Astrocyte (in vitro differentiated cells and primary cell): Measurements from ENCODE around the gene PRKAR2B. TPM values are rescaled to one million over a fixed set of nuclear protein-coding genes. Genes with fewer than 3 reads are reported as not detected.

ENCODE experiments used
- DNase-seq: peaks from one replicate; pipeline ENCODE4 v3.0.0-alpha.2; 2010; ENCODE audit warnings: low read depth
- FAIRE-seq: peaks from 2 replicates; lab custom pipeline; 2011; peaks lifted over from hg19 to GRCh38; lab: Jason Lieb, UNC
- H2AFZ ChIP-seq: 2 replicates; pipeline ENCODE4 v1.6.0; 2012; ENCODE audit warnings: low read depth, low read length, inconsistent platforms
- H3K27ac ChIP-seq: 2 replicates; pipeline ENCODE4 v1.5.1; 2011; ENCODE audit warnings: low read depth, low read length, inconsistent platforms
- H3K27me3 ChIP-seq: 2 replicates; pipeline ENCODE4 v1.6.0; 2011; ENCODE audit warnings: low read length, inconsistent platforms; ENCODE audit not compliant: insufficient read depth
- H3K36me3 ChIP-seq: 2 replicates; pipeline ENCODE4 v1.5.1; 2011; ENCODE audit warnings: low read length, inconsistent platforms; ENCODE audit not compliant: insufficient read depth
- H3K4me1 ChIP-seq: 2 replicates; pipeline ENCODE4 v1.5.1; 2011; ENCODE audit warnings: low read length, inconsistent platforms; ENCODE audit not compliant: insufficient read depth
- H3K4me2 ChIP-seq: 2 replicates; pipeline ENCODE4 v1.6.0; 2012; ENCODE audit warnings: low read length, inconsistent platforms
- H3K4me3 ChIP-seq: 2 replicates; pipeline ENCODE4 v1.5.1; 2011; ENCODE audit warnings: low read depth, mild to moderate bottlenecking, low read length, inconsistent platforms; ENCODE audit not compliant: insufficient read depth
- H3K79me2 ChIP-seq: 2 replicates; pipeline ENCODE4 v1.6.0; 2012; ENCODE audit warnings: mild to moderate bottlenecking, low read length, inconsistent platforms; ENCODE audit not compliant: insufficient read depth
- H3K9ac ChIP-seq: 2 replicates; pipeline ENCODE4 v1.6.0; 2012; ENCODE audit warnings: mild to moderate bottlenecking, low read length, inconsistent platforms
- H3K9me3 ChIP-seq: 2 replicates; pipeline ENCODE4 v1.5.1; 2012; ENCODE audit warnings: low read depth, mild to moderate bottlenecking, low read length, inconsistent platforms; ENCODE audit not compliant: insufficient read depth
- H4K20me1 ChIP-seq: 2 replicates; pipeline ENCODE4 v1.6.0; 2012; ENCODE audit warnings: low read length, inconsistent platforms; ENCODE audit not compliant: insufficient read depth
- H3K27ac Mint-ChIP-seq: one replicate; pipeline ENCODE4 v1.8.0; 2021; ENCODE audit warnings: mild to moderate bottlenecking, mixed read lengths; ENCODE audit not compliant: unreplicated experiment
- H3K27me3 Mint-ChIP-seq: one replicate; pipeline ENCODE4 v1.8.0; 2021; ENCODE audit warnings: low read depth, mixed read lengths; ENCODE audit not compliant: unreplicated experiment
- H3K36me3 Mint-ChIP-seq: one replicate; pipeline ENCODE4 v1.8.0; 2021; ENCODE audit warnings: low read depth, mixed read lengths; ENCODE audit not compliant: unreplicated experiment
- H3K4me1 Mint-ChIP-seq: one replicate; pipeline ENCODE4 v1.8.0; 2021; ENCODE audit warnings: low read depth, mixed read lengths; ENCODE audit not compliant: unreplicated experiment
- H3K4me3 Mint-ChIP-seq: one replicate; pipeline ENCODE4 v1.8.0; 2021; ENCODE audit warnings: mild to moderate bottlenecking, moderate library complexity, mixed read lengths; ENCODE audit not compliant: unreplicated experiment
- H3K9me3 Mint-ChIP-seq: one replicate; pipeline ENCODE4 v1.8.0; 2021; ENCODE audit warnings: mild to moderate bottlenecking, mixed read lengths; ENCODE audit not compliant: unreplicated experiment
- CTCF ChIP-seq: IDR thresholded peaks from 2 replicates; pipeline ENCODE4 v1.5.1; 2011; ENCODE audit warnings: low read depth, mild to moderate bottlenecking, inconsistent platforms, low read length, moderate library complexity; ENCODE audit not compliant: insufficient read depth
- EZH2 ChIP-seq: IDR thresholded peaks from 2 replicates; pipeline ENCODE4 v1.6.1; 2012; ENCODE audit warnings: mild to moderate bottlenecking, low read length, inconsistent platforms; ENCODE audit not compliant: insufficient read depth
- total RNA-seq: library from RNA; stranded (reverse); gene quantifications from 2 replicates; pipeline ENCODE4 v1.2.1, GENCODE V29; 2021

The PRKAR2B gene
- total RNA-seq, 1 donor from 2014 or later, result 7.6 TPM

- Histone ChIP-seq H3K4me3 (no peak overlapping the region), H3K4me1 (no peaks in the 10 kb centered on the region), H3K9ac (no peak overlapping the region), H3K4me2 (no peak overlapping the region), H3K27ac (no peak overlapping the region), H3K27me3 (no peaks in the 10 kb centered on the region), H3K36me3 (no peaks in the 10 kb centered on the region), H3K79me2 (no peaks in the 10 kb centered on the region), H3K9me3 (peaks cover 4% of the 10 kb centered on the region), H2AFZ (no peak overlapping the region), H4K20me1 (no peaks in the 10 kb centered on the region)
- Mint-ChIP-seq H3K27ac (no peak overlapping the region), H3K27me3 (no peaks in the 10 kb centered on the region), H3K9me3 (peaks cover 4% of the 10 kb centered on the region), H3K36me3 (no peaks in the 10 kb centered on the region), H3K4me3 (no peak overlapping the region), H3K4me1 (peaks cover 2% of the 10 kb centered on the region)
- DNase-seq (no peak), FAIRE-seq (no peak)
- TF ChIP-seq CTCF (no peak), EZH2 (no peak)
These were observed 17.3 kb upstream of the PRKAR2B start for GRCh38 chr7:107027208-107027607.

- H3K9me3 ChIP-seq, result no peaks in the 10 kb centered on the region
- H3K27ac ChIP-seq, result no peak overlapping the region
- no peak overlapping the region for H3K4me2 ChIP-seq
- H4K20me1 ChIP-seq, result no peaks in the 10 kb centered on the region
- no peaks in the 10 kb centered on the region for H3K27me3 Mint-ChIP-seq
- H3K4me1 ChIP-seq, result no peaks in the 10 kb centered on the region
- no peak overlapping the region for H3K27ac Mint-ChIP-seq
- no peaks in the 10 kb centered on the region for H3K36me3 ChIP-seq
- H3K27me3 ChIP-seq, result no peaks in the 10 kb centered on the region
- H3K36me3 Mint-ChIP-seq, result no peaks in the 10 kb centered on the region
- DNase-seq (no peak), FAIRE-seq (no peak)
- TF ChIP-seq EZH2, result no peak
- TF ChIP-seq CTCF, result no peak
- no peak overlapping the region for H2AFZ ChIP-seq
- H3K4me1 Mint-ChIP-seq, result peaks cover 2% of the 10 kb centered on the region
- H3K4me3 Mint-ChIP-seq, result no peak overlapping the region
- no peaks in the 10 kb centered on the region for H3K79me2 ChIP-seq
- H3K4me3 ChIP-seq, result no peak overlapping the region
- no peak overlapping the region for H3K9ac ChIP-seq
- no peaks in the 10 kb centered on the region for H3K9me3 Mint-ChIP-seq
These were observed 15.3 kb upstream of the PRKAR2B start for GRCh38 chr7:107029061-107029763.

GRCh38 chr7:107029764-107030286, 14.7 kb upstream of the PRKAR2B start:
- H3K36me3 ChIP-seq, result no peaks in the 10 kb centered on the region

More at GRCh38 chr7:107029764-107030286, 14.7 kb upstream of the PRKAR2B start:
- Histone ChIP-seq H4K20me1 (no peaks in the 10 kb centered on the region), H3K27ac (no peak overlapping the region), H3K4me3 (no peak overlapping the region), H3K79me2 (no peaks in the 10 kb centered on the region), H3K9ac (no peak overlapping the region), H2AFZ (no peak overlapping the region), H3K4me2 (no peak overlapping the region), H3K4me1 (no peaks in the 10 kb centered on the region), H3K9me3 (no peaks in the 10 kb centered on the region), H3K27me3 (no peaks in the 10 kb centered on the region)
- no peak for DNase-seq
- H3K27me3 Mint-ChIP-seq, result no peaks in the 10 kb centered on the region
- TF ChIP-seq CTCF (no peak), EZH2 (no peak)
- no peak for FAIRE-seq
- no peak overlapping the region for H3K4me3 Mint-ChIP-seq
- H3K4me1 Mint-ChIP-seq, result peaks cover 2% of the 10 kb centered on the region
- H3K27ac Mint-ChIP-seq, result no peak overlapping the region
- no peaks in the 10 kb centered on the region for H3K9me3 Mint-ChIP-seq
- H3K36me3 Mint-ChIP-seq, result no peaks in the 10 kb centered on the region
